KOPT-K1 (cell line): Measurements from ENCODE around the gene DNAJB6.

Experiments
- H3K27ac ChIP-seq: fragments of 200-600 bp; sonication (generic); 2 replicates; pipeline ENCODE4 v1.5.1; 2016; ENCODE audit warnings: antibody characterized with exemption, mild to moderate bottlenecking, low read depth, low read length; ENCODE audit not compliant: poor library complexity, severe bottlenecking
- H3K36me3 ChIP-seq: fragments of 200-600 bp; sonication (generic); 2 replicates; pipeline ENCODE4 v1.5.1; 2017; ENCODE audit warnings: antibody characterized with exemption, mild to moderate bottlenecking, low read length, moderate library complexity; ENCODE audit not compliant: insufficient read depth
- H3K9me3 ChIP-seq: fragments of 200-600 bp; sonication (generic); 2 replicates; pipeline ENCODE4 v1.5.1; 2017; ENCODE audit warnings: antibody characterized with exemption, low read length, mild to moderate bottlenecking; ENCODE audit not compliant: insufficient read depth, poor library complexity, severe bottlenecking

The DNAJB6 gene

DNA sequence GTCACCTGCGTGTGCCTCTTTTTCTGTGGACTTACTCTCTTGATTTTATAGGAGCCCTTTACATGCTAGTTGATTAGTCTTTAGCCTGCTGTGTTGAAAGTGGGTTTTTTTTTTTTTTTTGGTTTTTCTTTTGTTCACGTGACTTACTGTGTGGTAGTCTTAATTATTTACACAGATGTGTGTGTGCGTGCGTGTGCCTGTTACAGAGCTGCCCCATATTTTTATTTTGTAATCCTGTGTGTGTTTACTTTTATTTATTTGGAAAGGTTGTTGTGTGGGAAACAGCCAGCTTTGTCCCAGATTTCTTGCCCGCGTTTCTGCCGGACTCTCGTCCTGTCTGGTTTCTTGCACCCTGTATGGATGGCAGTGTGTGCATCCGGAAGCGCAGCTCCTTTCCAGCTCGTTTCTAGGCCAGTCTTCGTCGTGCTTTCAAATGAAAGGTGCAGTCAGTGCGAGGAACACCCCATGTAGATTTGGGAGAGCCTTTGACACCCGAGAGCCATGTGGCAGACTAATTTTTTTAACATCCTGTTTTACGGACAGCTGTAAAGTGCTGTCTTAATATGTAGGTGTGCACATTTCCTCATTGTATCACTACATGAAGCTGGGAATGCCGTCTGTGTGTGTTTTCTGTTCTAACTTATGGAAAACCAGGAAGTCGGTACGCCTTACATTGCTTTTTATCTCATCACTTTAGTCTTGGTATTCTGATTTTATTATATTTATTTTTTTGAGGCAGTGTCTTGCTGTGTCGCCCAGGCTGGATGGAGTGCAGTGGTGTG lies 55.6 kb downstream of the DNAJB6 start:
- Histone ChIP-seq H3K27ac (no peak overlapping the region), H3K36me3 (peaks cover 100% of the 10 kb centered on the region)

GRCh38 chr7:157394246-157395191 lies 57.7 kb downstream of the DNAJB6 start:
- Histone ChIP-seq H3K27ac (no peak overlapping the region), H3K9me3 (no peaks in the 10 kb centered on the region), H3K36me3 (peaks cover 100% of the 10 kb centered on the region)

More for the DNA sequence above, 55.6 kb downstream of the DNAJB6 start:
- no peaks in the 10 kb centered on the region for H3K9me3 ChIP-seq

DNA sequence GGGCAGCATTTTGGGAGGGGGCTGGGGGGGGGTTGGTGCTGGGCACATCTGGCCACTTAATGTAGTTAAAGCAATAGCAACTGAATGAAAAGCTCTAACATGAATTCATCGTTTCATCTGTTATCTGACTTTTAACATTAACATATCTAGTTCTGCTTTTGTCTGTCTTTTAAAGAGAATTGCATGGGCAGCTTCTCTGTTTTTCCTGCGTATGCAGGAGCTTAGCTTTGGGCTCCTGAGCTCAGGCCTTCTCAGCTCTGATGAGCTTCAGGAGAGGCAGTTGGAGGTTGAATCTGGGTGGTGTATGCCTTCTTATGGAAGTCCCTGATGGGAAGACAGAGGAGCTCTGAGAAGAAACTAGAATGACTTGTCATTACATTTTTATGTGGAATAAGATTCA lies 58.4 kb downstream of the DNAJB6 start:
- H3K9me3 ChIP-seq: no peaks in the 10 kb centered on the region
- peaks cover 100% of the 10 kb centered on the region for H3K36me3 ChIP-seq
- no peak overlapping the region for H3K27ac ChIP-seq

DNA sequence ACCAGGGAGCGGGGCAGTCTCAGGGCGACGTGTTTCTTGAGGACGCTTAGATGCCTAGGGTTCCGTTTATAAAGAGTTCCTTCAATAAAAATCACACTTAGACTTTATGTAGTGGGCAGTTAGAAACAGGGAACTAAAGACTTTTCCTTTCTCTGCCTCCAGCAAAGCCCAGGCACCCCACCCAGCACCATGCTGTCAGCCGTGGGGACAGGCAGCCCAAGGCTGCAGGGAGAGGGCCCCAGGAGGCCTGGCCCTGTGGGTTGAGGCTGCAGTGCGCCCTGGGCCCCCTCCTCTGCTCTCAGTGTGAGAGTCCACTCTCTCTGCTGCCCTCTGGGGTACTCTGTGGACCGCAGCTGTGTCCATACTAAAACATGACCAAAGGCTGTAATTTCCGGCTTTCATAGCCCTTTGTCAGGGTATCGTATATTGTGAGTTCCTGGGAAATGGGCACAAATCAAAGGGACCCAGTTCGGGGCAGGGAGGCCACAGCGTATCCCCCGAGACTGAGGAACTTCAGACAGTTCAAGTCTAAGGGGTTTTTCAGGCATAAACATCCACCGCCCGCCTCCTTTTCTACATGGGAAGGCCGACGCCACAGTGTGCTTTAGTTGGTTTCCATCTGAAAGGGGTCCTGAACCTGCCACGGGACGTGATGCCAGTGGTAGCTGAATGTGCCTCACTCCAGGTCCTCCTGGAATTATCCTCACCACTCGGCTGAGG lies 59.7 kb downstream of the DNAJB6 start:
- Histone ChIP-seq H3K9me3 (no peaks in the 10 kb centered on the region), H3K36me3 (peaks cover 100% of the 10 kb centered on the region), H3K27ac (no peak overlapping the region)

DNA sequence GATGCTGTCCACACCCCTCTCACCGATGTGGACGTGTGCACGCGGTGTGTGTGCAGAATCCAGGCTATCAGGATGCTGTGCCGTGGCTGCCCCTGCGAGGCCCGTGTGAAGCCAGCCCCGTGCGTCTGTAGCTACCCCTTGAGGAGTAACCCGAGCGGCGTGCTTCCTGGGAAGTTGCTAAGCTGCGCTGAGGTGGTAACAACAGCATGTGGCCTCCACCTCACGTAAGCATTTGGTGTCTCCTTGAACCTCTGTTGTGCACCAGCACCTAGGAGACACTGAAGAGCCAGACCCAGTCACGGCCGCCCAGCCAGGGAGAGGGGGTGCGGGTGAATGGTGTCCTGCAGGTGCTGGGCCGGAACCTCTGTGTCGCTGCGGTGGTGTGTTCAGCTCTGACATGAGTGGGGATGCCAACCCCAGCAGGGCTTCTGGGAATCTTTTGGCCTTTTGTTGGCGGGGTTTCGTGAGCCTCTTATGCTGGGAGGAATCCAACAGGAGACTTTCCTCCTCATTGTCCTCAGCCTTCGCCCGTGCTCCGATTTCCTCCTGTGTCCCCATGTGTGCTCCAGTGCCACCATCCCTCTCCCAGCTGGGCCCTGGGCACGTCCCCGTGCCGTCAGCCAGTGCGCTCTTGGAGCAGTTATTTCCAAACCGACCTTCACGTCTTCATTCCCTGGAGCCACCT lies 60.4 kb downstream of the DNAJB6 start:
- Histone ChIP-seq H3K27ac (no peak overlapping the region), H3K36me3 (peaks cover 100% of the 10 kb centered on the region), H3K9me3 (no peaks in the 10 kb centered on the region)

- Histone ChIP-seq H3K27ac (no peak overlapping the region), H3K36me3 (peaks cover 100% of the 10 kb centered on the region), H3K9me3 (no peaks in the 10 kb centered on the region)
Measured at GRCh38 chr7:157397731-157398691, 61.2 kb downstream of the DNAJB6 start.

GRCh38 chr7:157399086-157399687 lies 62.4 kb downstream of the DNAJB6 start:
- Histone ChIP-seq H3K9me3 (no peaks in the 10 kb centered on the region), H3K36me3 (peaks cover 100% of the 10 kb centered on the region), H3K27ac (no peak overlapping the region)

GRCh38 chr7:157400171-157400860 lies 63.5 kb downstream of the DNAJB6 start:
- H3K36me3 ChIP-seq: peaks cover 94% of the 10 kb centered on the region
- no peak overlapping the region for H3K27ac ChIP-seq
- no peaks in the 10 kb centered on the region for H3K9me3 ChIP-seq

GRCh38 chr7:157401567-157402387 lies 65.0 kb downstream of the DNAJB6 start:
- no peaks in the 10 kb centered on the region for H3K9me3 ChIP-seq
- H3K27ac ChIP-seq: no peak overlapping the region
- H3K36me3 ChIP-seq: peaks cover 94% of the 10 kb centered on the region

- H3K36me3 ChIP-seq: peaks cover 94% of the 10 kb centered on the region
- no peak overlapping the region for H3K27ac ChIP-seq
- no peaks in the 10 kb centered on the region for H3K9me3 ChIP-seq
Measured at GRCh38 chr7:157402388-157402703, 65.5 kb downstream of the DNAJB6 start.

DNA sequence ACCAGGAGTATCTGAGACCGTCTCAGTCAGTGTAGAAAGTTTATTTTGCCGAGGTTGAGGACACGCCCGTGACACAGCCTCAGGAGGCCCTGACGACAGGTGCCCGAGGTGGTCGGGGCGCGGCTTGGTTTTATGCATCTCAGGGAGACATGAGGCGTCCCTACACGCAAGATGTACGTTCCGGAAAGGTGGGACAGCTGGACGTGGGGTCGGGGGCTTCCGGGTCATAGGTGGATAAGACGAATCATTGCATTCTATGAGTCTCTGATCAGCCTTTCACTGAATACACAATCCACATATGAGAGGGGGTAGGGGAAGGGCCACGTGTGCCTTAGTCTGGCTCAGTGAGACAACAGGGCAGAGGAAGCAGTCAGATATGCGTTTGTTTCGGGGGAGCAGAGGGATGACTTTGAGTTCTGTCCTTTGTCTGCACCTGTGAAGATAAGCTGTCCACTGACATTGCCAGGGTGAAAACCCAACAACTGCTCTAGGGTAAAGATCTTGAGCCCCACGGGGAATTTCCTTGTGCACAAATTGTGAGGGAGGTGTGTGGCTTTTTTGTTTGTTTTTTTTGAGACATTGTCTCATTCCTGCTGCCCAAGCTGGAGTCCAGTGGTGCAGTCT lies 66.2 kb downstream of the DNAJB6 start:
- H3K9me3 ChIP-seq: no peaks in the 10 kb centered on the region
- peaks cover 94% of the 10 kb centered on the region for H3K36me3 ChIP-seq
- peak overlapping the region; percentile 24 for H3K27ac ChIP-seq
